ENCODE data around the gene OSBPL1A. TPM values are rescaled to one million over a fixed set of nuclear protein-coding genes. Genes with fewer than 3 reads are reported as not detected.
"Not testable (repeated sequence)": the region's sequence is repeated elsewhere in the genome, so short reads cannot be mapped to it uniquely, and the experiment has no call there.

The OSBPL1A gene
- total and polyA plus RNA-seq, 4 donors, result 12.6 to 38.8 (median 26.0) TPM

DNA sequence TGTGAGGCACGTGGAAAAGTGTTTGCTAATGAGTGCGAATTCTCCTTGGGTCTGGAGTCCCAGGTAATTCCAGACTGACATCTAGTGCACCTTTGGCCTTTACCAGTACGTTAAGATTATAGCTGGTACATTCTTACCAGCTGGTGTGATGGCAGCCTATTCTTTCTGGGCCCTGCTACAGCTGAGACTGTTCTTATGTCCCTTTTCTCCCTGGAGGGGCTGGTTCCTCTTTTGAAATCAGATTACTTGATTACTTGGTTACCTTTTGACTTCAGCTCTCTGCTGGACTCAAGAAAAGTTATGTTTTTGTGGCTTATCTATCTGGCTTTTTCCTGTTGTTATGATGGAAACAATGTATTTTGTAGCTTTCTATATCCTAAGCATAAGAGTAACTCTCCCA lies 244.2 kb downstream of the OSBPL1A start:
- no peak for DNase-seq
- Histone ChIP-seq H3K36me3 (ENCODE audit: control insufficient read depth in 4 of 4, insufficient read depth in 4 of 4, low read length in 4 of 4) (peaks cover 0 to 9% (median 1%) of the 10 kb centered on the region in 4 donors), H3K4me3 (no peak overlapping the region), H3K27ac (ENCODE audit: low read depth in 1 of 2, low read length in 1 of 2) (no peak overlapping the region), H3K27me3 (ENCODE audit: control insufficient read depth in 3 of 3, insufficient read depth in 3 of 3, low read length in 2 of 3) (no peaks in the 10 kb centered on the region), H3K9me3 (ENCODE audit: control insufficient read depth in 4 of 4, insufficient read depth in 3 of 4, low read length in 3 of 4) (no peaks in the 10 kb centered on the region), H3K9ac (ENCODE audit: insufficient read depth in 1 of 2, low read length in 2 of 2) (no peak overlapping the region), H3K4me1 (ENCODE audit: control insufficient read depth in 5 of 5, insufficient read depth in 5 of 5, low read length in 5 of 5) (no peaks in the 10 kb centered on the region)
- 96 to 99% methylated on average over 3 of the region's 3 CpGs for WGBS, 2 donors
- TF ChIP-seq, protein P1, sequence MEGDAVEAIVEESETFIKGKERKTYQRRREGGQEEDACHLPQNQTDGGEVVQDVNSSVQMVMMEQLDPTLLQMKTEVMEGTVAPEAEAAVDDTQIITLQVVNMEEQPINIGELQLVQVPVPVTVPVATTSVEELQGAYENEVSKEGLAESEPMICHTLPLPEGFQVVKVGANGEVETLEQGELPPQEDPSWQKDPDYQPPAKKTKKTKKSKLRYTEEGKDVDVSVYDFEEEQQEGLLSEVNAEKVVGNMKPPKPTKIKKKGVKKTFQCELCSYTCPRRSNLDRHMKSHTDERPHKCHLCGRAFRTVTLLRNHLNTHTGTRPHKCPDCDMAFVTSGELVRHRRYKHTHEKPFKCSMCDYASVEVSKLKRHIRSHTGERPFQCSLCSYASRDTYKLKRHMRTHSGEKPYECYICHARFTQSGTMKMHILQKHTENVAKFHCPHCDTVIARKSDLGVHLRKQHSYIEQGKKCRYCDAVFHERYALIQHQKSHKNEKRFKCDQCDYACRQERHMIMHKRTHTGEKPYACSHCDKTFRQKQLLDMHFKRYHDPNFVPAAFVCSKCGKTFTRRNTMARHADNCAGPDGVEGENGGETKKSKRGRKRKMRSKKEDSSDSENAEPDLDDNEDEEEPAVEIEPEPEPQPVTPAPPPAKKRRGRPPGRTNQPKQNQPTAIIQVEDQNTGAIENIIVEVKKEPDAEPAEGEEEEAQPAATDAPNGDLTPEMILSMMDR (IDR thresholded peaks at IDR 0.05; ENCODE audit: control extremely low read depth, extremely low read depth), result no peak
- no peak for ATAC-seq (ENCODE audit: insufficient read depth, low FRiP score)

DNA sequence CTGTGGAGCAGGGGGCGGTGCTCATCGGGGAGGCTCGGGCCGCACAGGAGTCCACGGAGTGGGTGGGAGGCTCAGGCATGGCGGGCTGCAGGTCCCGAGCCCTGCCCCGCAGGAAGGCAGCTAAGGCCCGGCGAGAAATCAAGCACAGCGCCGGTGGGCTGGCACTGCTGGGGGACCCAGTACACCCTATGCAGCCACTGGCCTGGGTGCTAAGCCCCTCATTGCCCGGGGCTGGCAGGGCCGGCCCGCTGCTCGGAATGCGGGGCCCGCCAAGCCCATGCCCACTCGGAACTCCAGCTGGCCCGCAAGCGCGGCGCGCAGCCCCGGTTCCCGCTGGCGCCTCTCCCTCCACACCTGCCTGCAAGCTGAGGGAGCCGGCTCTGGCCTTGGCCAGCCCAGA lies 248.0 kb downstream of the OSBPL1A start:
- not testable (repeated sequence) for H3K27me3 ChIP-seq (ENCODE audit: control insufficient read depth in 3 of 3, insufficient read depth in 3 of 3, low read length in 2 of 3); H3K4me3 ChIP-seq; H3K9ac ChIP-seq (ENCODE audit: insufficient read depth in 1 of 2, low read length in 2 of 2); H3K4me1 ChIP-seq (ENCODE audit: control insufficient read depth in 5 of 5, insufficient read depth in 5 of 5, low read length in 5 of 5); ATAC-seq (ENCODE audit: insufficient read depth, low FRiP score); H3K9me3 ChIP-seq (ENCODE audit: control insufficient read depth in 4 of 4, insufficient read depth in 3 of 4, low read length in 3 of 4); H3K27ac ChIP-seq (ENCODE audit: low read depth in 1 of 2, low read length in 1 of 2); H3K36me3 ChIP-seq (ENCODE audit: control insufficient read depth in 4 of 4, insufficient read depth in 4 of 4, low read length in 4 of 4); DNase-seq
- 96 to 97% methylated on average over 24 to 28 of the region's 28 CpGs for WGBS, 2 donors

DNA sequence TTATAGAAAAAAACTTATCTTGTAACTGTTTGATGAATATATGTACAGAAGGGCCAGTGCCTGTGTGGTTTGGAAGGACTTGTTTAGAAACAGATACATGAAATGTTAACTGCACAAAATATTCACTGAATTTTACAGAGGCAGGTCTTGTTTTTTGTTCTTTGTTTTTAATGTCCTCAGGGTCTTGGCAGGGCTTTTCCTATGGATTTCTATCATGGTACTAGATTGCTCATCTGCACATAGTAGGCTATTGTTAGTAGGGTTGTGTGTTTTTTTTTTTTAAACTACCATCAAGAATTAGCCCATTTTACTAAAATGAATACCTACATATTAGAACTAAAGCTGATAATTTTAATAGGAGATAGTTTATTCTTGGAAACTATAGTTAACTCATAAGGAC lies 255.2 kb downstream of the OSBPL1A start:
- Histone ChIP-seq H3K36me3 (ENCODE audit: control insufficient read depth in 4 of 4, insufficient read depth in 4 of 4, low read length in 4 of 4) (no peaks in the 10 kb centered on the region), H3K27me3 (ENCODE audit: control insufficient read depth in 3 of 3, insufficient read depth in 3 of 3, low read length in 2 of 3) (no peaks in the 10 kb centered on the region), H3K27ac (ENCODE audit: low read depth in 1 of 2, low read length in 1 of 2) (no peak overlapping the region), H3K9me3 (ENCODE audit: control insufficient read depth in 4 of 4, insufficient read depth in 3 of 4, low read length in 3 of 4) (no peaks in the 10 kb centered on the region), H3K4me3 (no peak overlapping the region), H3K4me1 (ENCODE audit: control insufficient read depth in 5 of 5, insufficient read depth in 5 of 5, low read length in 5 of 5) (peaks cover 0 to 5% (median 0%) of the 10 kb centered on the region in 5 donors), H3K9ac (ENCODE audit: insufficient read depth in 1 of 2, low read length in 2 of 2) (no peak overlapping the region)
- DNase-seq, result no peak
- TF ChIP-seq, protein P1 (IDR thresholded peaks at IDR 0.05; ENCODE audit: control extremely low read depth, extremely low read depth), result no peak
- no peak for ATAC-seq (ENCODE audit: insufficient read depth, low FRiP score)

DNA sequence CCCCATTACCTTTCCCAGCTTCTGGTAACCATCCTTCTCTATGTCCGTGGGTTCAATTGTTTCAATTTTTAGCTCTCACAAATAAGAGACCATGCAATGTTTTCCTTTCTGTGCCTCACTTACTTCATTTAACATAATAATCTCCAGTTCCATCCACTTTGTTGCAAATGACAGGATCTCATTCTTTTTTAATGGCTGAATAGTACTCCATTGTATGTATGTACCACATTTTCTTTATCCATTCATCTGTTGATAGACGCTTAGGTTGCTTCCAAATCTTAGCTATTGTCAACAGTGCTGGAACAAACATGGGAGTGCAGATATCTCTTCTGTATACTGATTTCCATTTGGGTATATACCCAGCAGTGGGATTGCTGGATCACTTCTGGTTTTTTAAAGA lies 256.9 kb downstream of the OSBPL1A start:
- Histone ChIP-seq H3K9ac (ENCODE audit: insufficient read depth in 1 of 2, low read length in 2 of 2) (no peak overlapping the region), H3K27me3 (ENCODE audit: control insufficient read depth in 3 of 3, insufficient read depth in 3 of 3, low read length in 2 of 3) (no peaks in the 10 kb centered on the region), H3K36me3 (ENCODE audit: control insufficient read depth in 4 of 4, insufficient read depth in 4 of 4, low read length in 4 of 4) (no peaks in the 10 kb centered on the region), H3K9me3 (ENCODE audit: control insufficient read depth in 4 of 4, insufficient read depth in 3 of 4, low read length in 3 of 4) (no peaks in the 10 kb centered on the region), H3K27ac (ENCODE audit: low read depth in 1 of 2, low read length in 1 of 2) (no peak overlapping the region), H3K4me1 (ENCODE audit: control insufficient read depth in 5 of 5, insufficient read depth in 5 of 5, low read length in 5 of 5) (peaks cover 0 to 7% (median 0%) of the 10 kb centered on the region in 5 donors), H3K4me3 (no peak overlapping the region)
- TF ChIP-seq, protein P1 (IDR thresholded peaks at IDR 0.05; ENCODE audit: control extremely low read depth, extremely low read depth), result no peak
- no peak for ATAC-seq (ENCODE audit: insufficient read depth, low FRiP score)
- no peak for DNase-seq
- 96 to 98% methylated on average over 2 of the region's 2 CpGs for WGBS, 2 donors

All from lung (tissue), 12 donors.